ENCODE measurements around the gene FEM1A. TPM values are rescaled to one million over a fixed set of nuclear protein-coding genes. Genes with fewer than 3 reads are reported as not detected.
"Not testable (repeated sequence)": the region's sequence is repeated elsewhere in the genome, so short reads cannot be mapped to it uniquely, and the experiment has no call there.

FEM1A gene
- total and polyA plus RNA-seq, 2 of the 13 experiments (the other 11 are each of a cell fraction or from before 2014, with no cell fraction given) = 3.2 to 10.8 TPM

DNA sequence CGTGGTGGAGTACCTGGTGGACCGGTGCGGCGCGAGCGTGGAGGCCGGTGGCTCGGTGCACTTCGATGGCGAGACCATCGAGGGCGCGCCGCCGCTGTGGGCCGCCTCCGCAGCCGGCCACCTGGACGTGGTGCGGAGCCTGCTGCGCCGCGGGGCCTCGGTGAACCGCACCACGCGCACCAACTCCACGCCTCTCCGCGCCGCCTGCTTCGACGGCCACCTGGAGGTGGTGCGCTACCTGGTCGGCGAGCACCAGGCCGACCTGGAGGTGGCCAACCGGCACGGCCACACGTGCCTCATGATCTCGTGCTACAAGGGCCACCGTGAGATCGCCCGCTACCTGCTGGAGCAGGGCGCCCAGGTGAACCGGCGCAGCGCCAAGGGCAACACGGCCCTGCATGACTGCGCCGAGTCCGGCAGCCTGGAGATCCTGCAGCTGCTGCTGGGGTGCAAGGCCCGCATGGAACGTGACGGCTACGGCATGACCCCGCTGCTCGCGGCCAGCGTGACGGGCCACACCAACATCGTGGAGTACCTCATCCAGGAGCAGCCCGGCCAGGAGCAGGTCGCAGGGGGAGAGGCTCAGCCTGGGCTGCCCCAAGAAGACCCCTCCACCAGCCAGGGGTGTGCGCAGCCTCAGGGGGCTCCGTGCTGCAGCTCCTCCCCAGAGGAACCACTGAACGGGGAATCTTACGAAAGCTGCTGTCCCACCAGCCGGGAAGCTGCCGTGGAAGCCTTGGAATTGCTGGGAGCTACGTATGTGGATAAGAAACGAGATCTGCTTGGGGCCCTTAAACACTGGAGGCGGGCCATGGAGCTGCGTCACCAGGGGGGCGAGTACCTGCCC is 708 bp downstream of the FEM1A start (continued):
- not testable (repeated sequence) for TF ChIP-seq ZHX2 (IDR thresholded peaks at IDR 0.05; ENCODE audit: low read depth)
- TF ChIP-seq ZHX2 (CRISPR knock-in tag; IDR thresholded peaks at IDR 0.05; ENCODE audit: borderline replicate concordance) (0 out of 2 replicates have a peak, but pooled peaks have one; percentile 64), MYC (CRISPR knock-in tag; IDR thresholded peaks at IDR 0.05; ENCODE audit: borderline replicate concordance) (peak; percentile 85), ASH2L (IDR thresholded peaks at IDR 0.05; ENCODE audit: insufficient read length, low read depth, low read length) (peak; percentile 25), DMAP1 (CRISPR knock-in tag; IDR thresholded peaks at IDR 0.05) (peak; percentile 73), ZFY (CRISPR knock-in tag; IDR thresholded peaks at IDR 0.05) (peak; percentile 69), ZNF558 (CRISPR knock-in tag; IDR thresholded peaks at IDR 0.05; ENCODE audit: borderline replicate concordance) (peak; percentile 10; the same call in 1 of the 2 replicates), ZBTB7A (CRISPR knock-in tag; IDR thresholded peaks at IDR 0.05) (peak; percentile 44; the same call in 1 of the 2 replicates), MED13 (CRISPR knock-in tag; IDR thresholded peaks at IDR 0.05) (peak; percentile 52; the same call in 1 of the 2 replicates), DNMT1 (CRISPR knock-in tag; IDR thresholded peaks at IDR 0.05) (0 out of 2 replicates have a peak, but pooled peaks have one; percentile 40), AGO2 (optimal IDR thresholded peaks at IDR 0.05; ENCODE audit: low read depth, low read length) (peak; percentile 75), SALL2 (CRISPR knock-in tag; IDR thresholded peaks at IDR 0.05) (0 out of 2 replicates have a peak, but pooled peaks have one; percentile 27)
- TF ChIP-seq, protein P1, sequence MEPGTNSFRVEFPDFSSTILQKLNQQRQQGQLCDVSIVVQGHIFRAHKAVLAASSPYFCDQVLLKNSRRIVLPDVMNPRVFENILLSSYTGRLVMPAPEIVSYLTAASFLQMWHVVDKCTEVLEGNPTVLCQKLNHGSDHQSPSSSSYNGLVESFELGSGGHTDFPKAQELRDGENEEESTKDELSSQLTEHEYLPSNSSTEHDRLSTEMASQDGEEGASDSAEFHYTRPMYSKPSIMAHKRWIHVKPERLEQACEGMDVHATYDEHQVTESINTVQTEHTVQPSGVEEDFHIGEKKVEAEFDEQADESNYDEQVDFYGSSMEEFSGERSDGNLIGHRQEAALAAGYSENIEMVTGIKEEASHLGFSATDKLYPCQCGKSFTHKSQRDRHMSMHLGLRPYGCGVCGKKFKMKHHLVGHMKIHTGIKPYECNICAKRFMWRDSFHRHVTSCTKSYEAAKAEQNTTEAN (CRISPR knock-in tag; conservative IDR thresholded peaks at IDR 0.05) = 0 out of 2 replicates have a peak, but pooled peaks have one; percentile 42
